H1 (cell line): ENCODE results near the gene CDT1. TPM values are rescaled to one million over a fixed set of nuclear protein-coding genes. Genes with fewer than 3 reads are reported as not detected.

Source experiments
- CTCF ChIA-PET: fragments of 300-600 bp; sonication (Branson Sonifier 250); formaldehyde crosslinking; loops from one replicate; lab custom pipeline; 2021; ENCODE audit not compliant: partially characterized antibody; lab: Charles Lee
- POLR2A ChIA-PET: fragments of 300-600 bp; sonication (Branson Sonifier 250); formaldehyde crosslinking; loops from one replicate; lab custom pipeline; 2021; ENCODE audit warnings: inconsistent platforms; ENCODE audit not compliant: partially characterized antibody; lab: Charles Lee
- DNase-seq, 2 experiments: peaks; one replicate each; pipeline versions ENCODE4 v3.0.0 to v3.0.0-alpha.2; 2010 to 2022; ENCODE audit warnings: low spot score in 2 of 2, low read depth in 1 of 2, mixed read lengths in 1 of 2
- FAIRE-seq: peaks from 2 replicates; lab custom pipeline; 2011; peaks lifted over from hg19 to GRCh38; lab: Jason Lieb, UNC
- H2AFZ ChIP-seq: 2 replicates; pipeline ENCODE4 v1.8.1; 2012; ENCODE audit warnings: low read length, inconsistent platforms
- H2AK5ac ChIP-seq: 2 replicates; pipeline ENCODE4 v1.6.1; 2013; ENCODE audit warnings: low read depth, low read length
- H2BK120ac ChIP-seq: replicated peaks from 2 replicates; pipeline ENCODE3; 2013; ENCODE audit warnings: low read depth, low read length, inconsistent platforms
- H2BK12ac ChIP-seq: 2 replicates; pipeline ENCODE4 v1.6.1; 2013; ENCODE audit warnings: low read depth, low read length
- H2BK15ac ChIP-seq: 2 replicates; pipeline ENCODE4 v1.6.1; 2013; ENCODE audit warnings: low read length
- H2BK20ac ChIP-seq: 2 replicates; pipeline ENCODE4 v1.6.1; 2013; ENCODE audit warnings: low read length
- H2BK5ac ChIP-seq: 2 replicates; pipeline ENCODE4 v1.6.1; 2013; ENCODE audit warnings: low read depth, low read length
- H3K14ac ChIP-seq: 2 replicates; pipeline ENCODE4 v1.6.1; 2013; ENCODE audit warnings: inconsistent platforms; ENCODE audit not compliant: insufficient read length
- H3K18ac ChIP-seq: 2 replicates; pipeline ENCODE4 v1.6.1; 2013; ENCODE audit warnings: low read length; ENCODE audit errors: extremely low read depth
- H3K23ac ChIP-seq: 2 replicates; pipeline ENCODE4 v1.6.1; 2013; ENCODE audit warnings: inconsistent platforms; ENCODE audit not compliant: insufficient read length
- H3K23me2 ChIP-seq: 2 replicates; pipeline ENCODE4 v1.6.1; 2013; ENCODE audit warnings: low read depth, low read length
- H3K27ac ChIP-seq: 2 replicates; pipeline ENCODE4 v1.6.1; 2011; ENCODE audit warnings: low read depth, low read length, inconsistent platforms
- H3K27me3 ChIP-seq, 4 experiments: replicated peaks in 1 of 4; 1 replicate in 1 of 4; 2 replicates in 3 of 4; pipeline versions ENCODE4 v1.6.1 to v1.8.1; 2011 to 2013; ENCODE audit warnings: low read length in 3 of 4, mild to moderate bottlenecking in 3 of 4, inconsistent platforms in 2 of 4, mixed read lengths in 2 of 4, moderate library complexity in 1 of 4; ENCODE audit not compliant: control insufficient read depth in 3 of 4, insufficient read depth in 3 of 4; ENCODE audit errors: extremely low read depth in 1 of 4
- H3K36me3 ChIP-seq, 4 experiments: 2 replicates each; pipeline versions ENCODE4 v1.6.1 to v1.8.1; 2011 to 2013; ENCODE audit warnings: mild to moderate bottlenecking in 4 of 4, low read length in 3 of 4, moderate library complexity in 2 of 4, control low read depth in 1 of 4, inconsistent platforms in 1 of 4; ENCODE audit not compliant: insufficient read depth in 4 of 4, control insufficient read depth in 2 of 4
- H3K4ac ChIP-seq: replicated peaks from 2 replicates; pipeline ENCODE3; 2013; ENCODE audit warnings: low read length, low read depth, mixed read lengths, inconsistent platforms; ENCODE audit not compliant: insufficient read length
- H3K4me1 ChIP-seq, 4 experiments: replicated peaks in 1 of 4; 1 replicate in 1 of 4; 2 replicates in 3 of 4; pipeline versions ENCODE4 v1.6.1 to v1.8.1; 2011 to 2013; ENCODE audit warnings: low read length in 3 of 4, inconsistent platforms in 2 of 4, mixed read lengths in 1 of 4; ENCODE audit not compliant: insufficient read depth in 4 of 4, control insufficient read depth in 3 of 4
- H3K4me2 ChIP-seq, 2 experiments: 2 replicates each; pipeline versions ENCODE4 v1.6.1 to v1.8.1; 2011 to 2013; ENCODE audit warnings: low read depth in 2 of 2, low read length in 2 of 2, control low read depth in 1 of 2, inconsistent platforms in 1 of 2, mild to moderate bottlenecking in 1 of 2; ENCODE audit not compliant: insufficient read depth in 1 of 2
- H3K4me3 ChIP-seq, 4 experiments: fragments of 200-600, 300-600 bp in 1 of 4; sonication (generic), shearing (Covaris generic), sonication (Bioruptor Twin) in 1 of 4; 2 replicates each; pipeline versions ENCODE4 v1.5.1 to v1.8.1; 2011 to 2016; ENCODE audit warnings: low read length in 4 of 4, low read depth in 3 of 4, control low read depth in 2 of 4, inconsistent platforms in 2 of 4, mild to moderate bottlenecking in 2 of 4, mixed read lengths in 1 of 4, moderate library complexity in 1 of 4; ENCODE audit not compliant: insufficient read depth in 2 of 4; ENCODE audit errors: extremely low read depth in 1 of 4
- H3K56ac ChIP-seq: replicated peaks from 2 replicates; pipeline ENCODE3; 2013; ENCODE audit warnings: low read depth, mild to moderate bottlenecking, mixed read lengths, low read length, inconsistent platforms; ENCODE audit not compliant: insufficient read length
- H3K79me1 ChIP-seq: 2 replicates; pipeline ENCODE4 v1.6.1; 2013; ENCODE audit warnings: low read depth, low read length, control low read depth
- H3K79me2 ChIP-seq, 2 experiments: 2 replicates each; pipeline versions ENCODE4 v1.6.1 to v1.8.1; 2012 to 2013; ENCODE audit warnings: low read length in 2 of 2, mild to moderate bottlenecking in 2 of 2, inconsistent platforms in 1 of 2; ENCODE audit not compliant: insufficient read depth in 2 of 2, control insufficient read depth in 1 of 2
- H3K9ac ChIP-seq, 4 experiments: replicated peaks in 1 of 4; 1 replicate in 1 of 4; 2 replicates in 3 of 4; pipeline versions ENCODE4 v1.6.1 to v1.8.1; 2011 to 2013; ENCODE audit warnings: low read depth in 3 of 4, low read length in 3 of 4, control low read depth in 2 of 4, mild to moderate bottlenecking in 2 of 4, moderate library complexity in 2 of 4, inconsistent platforms in 1 of 4; ENCODE audit errors: extremely low read depth in 1 of 4
- H3K9me3 ChIP-seq, 2 experiments: 2 replicates each; pipeline versions ENCODE4 v1.6.1 to v1.8.1; 2012 to 2013; ENCODE audit warnings: mild to moderate bottlenecking in 2 of 2, moderate library complexity in 2 of 2, control low read depth in 1 of 2, inconsistent platforms in 1 of 2, low read depth in 1 of 2, low read length in 1 of 2, mixed read lengths in 1 of 2; ENCODE audit not compliant: insufficient read depth in 2 of 2
- H4K20me1 ChIP-seq, 2 experiments: replicated peaks in 1 of 2; 2 replicates each; pipeline versions ENCODE3 to v1.8.1; 2011 to 2013; ENCODE audit warnings: inconsistent platforms in 2 of 2, low read length in 2 of 2, mild to moderate bottlenecking in 1 of 2; ENCODE audit not compliant: insufficient read depth in 2 of 2, control insufficient read depth in 1 of 2
- H4K5ac ChIP-seq: 2 replicates; pipeline ENCODE4 v1.6.1; 2013; ENCODE audit warnings: low read length, low read depth, mixed read lengths, inconsistent platforms; ENCODE audit not compliant: insufficient read length
- H4K8ac ChIP-seq: 2 replicates; pipeline ENCODE4 v1.8.0; 2013; ENCODE audit warnings: mild to moderate bottlenecking, moderate library complexity, low read length, inconsistent platforms; ENCODE audit not compliant: insufficient read depth; ENCODE audit errors: extremely low read depth
- H4K91ac ChIP-seq: replicated peaks from 2 replicates; pipeline ENCODE3; 2013; ENCODE audit warnings: low read length, mixed read lengths, inconsistent platforms; ENCODE audit not compliant: insufficient read length
- CHD2 ChIP-seq: IDR thresholded peaks from 2 replicates; pipeline ENCODE4 v1.6.1; 2012; ENCODE audit warnings: low read length, improper control_type of control experiment
- GABPA ChIP-seq: IDR thresholded peaks from 2 replicates; pipeline ENCODE4 v1.6.1; 2011; ENCODE audit warnings: mild to moderate bottlenecking, low read length, moderate library complexity, borderline replicate concordance; ENCODE audit not compliant: insufficient read depth
- GTF2F1 ChIP-seq: IDR thresholded peaks from 2 replicates; pipeline ENCODE4 v1.6.1; 2012; ENCODE audit warnings: low read depth, low read length, improper control_type of control experiment, borderline replicate concordance
- JUN ChIP-seq: IDR thresholded peaks from 2 replicates; pipeline ENCODE4 v1.6.1; 2011; ENCODE audit warnings: low read depth, mild to moderate bottlenecking, improper control_type of control experiment, low read length
- KDM5A ChIP-seq: fragments of 200-600 bp; IDR thresholded peaks from 2 replicates; pipeline ENCODE4 v1.7.1; 2012; ENCODE audit warnings: mild to moderate bottlenecking, low read length, inconsistent platforms, mixed read lengths
- NANOG ChIP-seq: IDR thresholded peaks from 2 replicates; pipeline ENCODE4 v1.6.1; 2011; ENCODE audit warnings: low read length, low read depth, mild to moderate bottlenecking, inconsistent platforms; ENCODE audit not compliant: insufficient read depth, poor library complexity, severe bottlenecking
- PHF8 ChIP-seq: fragments of 200-600 bp; sonication (generic); conservative IDR thresholded peaks from 2 replicates; pipeline ENCODE4 v1.7.1; 2012; ENCODE audit warnings: low read depth, mild to moderate bottlenecking, inconsistent platforms, low read length, moderate library complexity
- RAD21 ChIP-seq, 2 experiments: IDR thresholded peaks in 1 of 2; conservative IDR thresholded peaks in 1 of 2; 2 replicates each; pipeline ENCODE4 v1.6.1; 2011; ENCODE audit warnings: low read depth in 2 of 2, low read length in 2 of 2, improper control_type of control experiment in 1 of 2, inconsistent platforms in 1 of 2, mild to moderate bottlenecking in 1 of 2, moderate library complexity in 1 of 2
- RXRA ChIP-seq: IDR thresholded peaks from 2 replicates; pipeline ENCODE4 v1.6.1; 2011; ENCODE audit warnings: low read depth, mild to moderate bottlenecking, low read length, moderate library complexity; ENCODE audit not compliant: insufficient read depth
- SIN3A ChIP-seq, 2 experiments: IDR thresholded peaks in 1 of 2; conservative IDR thresholded peaks in 1 of 2; 2 replicates each; pipeline ENCODE4 v1.6.1; 2011 to 2012; ENCODE audit warnings: low read length in 2 of 2, improper control_type of control experiment in 1 of 2, low read depth in 1 of 2, mild to moderate bottlenecking in 1 of 2
- WGBS, 2 experiments: shearing (Covaris generic) in 1 of 2; methylation state at CpG; one replicate each; pipeline versions ENCODE4 v1.1.6 to v1.1.7; 2013 to 2015; ENCODE audit warnings: low lambda C conversion rate in 2 of 2, mixed read lengths in 2 of 2, inconsistent platforms in 1 of 2, low coverage in 1 of 2, missing lambda C conversion rate in 1 of 2; ENCODE audit not compliant: insufficient replicate concordance in 2 of 2, insufficient coverage in 1 of 2, insufficient read length in 1 of 2; ENCODE audit errors: extremely low coverage in 1 of 2, missing lambda C conversion rate in 1 of 2; 5-methylcytosine and 5-hydroxymethylcytosine counted together
- polyA plus RNA-seq, 7 experiments: library from polyadenylated mRNA; depleted of rRNA in 3 of 7; stranded (reverse) in 5 of 7; unstranded in 2 of 7; fragments of >200 nt in 5 of 7; fragments of 200-250 nt in 2 of 7; gene quantifications; 1 replicate in 5 of 7; 2 replicates in 1 of 7; 4 replicates in 1 of 7; pipeline versions ENCODE4 v1.2.1 to v1.2.3, GENCODE V29; 2011 to 2013; ENCODE audit warnings: missing spikeins in 2 of 7, mixed read lengths in 2 of 7
- total RNA-seq: library from RNA; stranded (reverse); fragmentation: NEBNext Ultra II Directional; extraction: Animal tissue kit (Norgen Biotek cat#: 25700); gene quantifications from 2 replicates; pipeline ENCODE4 v1.2.1, GENCODE V29; 2021
- TF ChIP-seq, protein P1 (sequence below): IDR thresholded peaks from 2 replicates; pipeline ENCODE4 v1.6.1; 2011; ENCODE audit warnings: low read depth, mild to moderate bottlenecking, low read length; ENCODE audit not compliant: insufficient read depth

The CDT1 gene
- total and polyA plus RNA-seq, 2 of the 8 experiments (the other 6 are each of a cell fraction or from before 2014, with no cell fraction given): 76.7 to 95.4 TPM

DNA sequence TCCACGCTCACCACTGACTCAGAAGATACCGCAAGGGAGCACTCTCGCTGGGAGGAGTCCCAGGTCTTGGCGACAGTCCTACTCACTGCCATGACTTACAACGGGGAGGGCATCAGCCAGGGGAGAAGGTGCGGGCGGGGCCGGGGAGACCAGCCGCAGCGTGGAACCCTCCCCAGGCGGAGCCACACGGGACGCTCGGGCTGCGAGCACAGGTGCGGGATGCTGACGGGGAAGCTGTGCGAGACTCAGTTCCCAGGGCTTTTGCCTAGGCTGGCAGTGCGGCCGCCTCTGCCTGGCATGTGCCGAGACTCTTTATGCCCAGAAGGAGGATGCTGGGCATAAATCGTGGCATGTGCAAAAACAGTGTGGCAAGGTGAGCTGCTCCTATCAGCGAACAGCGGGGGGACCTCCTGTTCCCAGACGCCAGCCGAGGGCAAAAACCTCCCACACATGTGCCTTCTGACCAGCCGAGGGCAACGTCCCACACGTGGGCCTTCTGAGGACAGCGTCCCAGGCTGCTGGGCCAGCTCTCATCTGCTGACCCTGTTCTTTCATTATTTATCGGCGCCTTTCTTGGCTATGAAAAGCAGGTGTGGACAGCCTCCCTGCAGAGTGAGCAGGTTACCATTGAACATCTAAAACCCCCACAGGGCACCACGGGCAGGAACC lies 47.1 kb downstream of the CDT1 start:
- FAIRE-seq: no peak
- ChIA-PET POLR2A (interaction anchor here (0.6 to 0.7 kb wide), 2 partner anchors 30 to 42 kb away, joined by 3 read pairs; no protein-coding TSS in a partner anchor), CTCF (interaction anchor here (1.1 to 1.3 kb wide), 3 partner anchors 12 to 323 kb away, joined by 3 read pairs; no protein-coding TSS in a partner anchor)
- TF ChIP-seq KDM5A (no peak), CHD2 (no peak), RAD21 (IDR thresholded peaks at IDR 0.05 in 1 of 2, conservative IDR thresholded peaks at IDR 0.05 in 1 of 2; ENCODE audit: low read depth in 2 of 2, low read length in 2 of 2) (no peak), JUN (no peak), NANOG (no peak), GABPA (no peak), RXRA (no peak), SIN3A (conservative IDR thresholded peaks at IDR 0.05 in 1 of 2, IDR thresholded peaks at IDR 0.05 in 1 of 2; ENCODE audit: low read depth in 1 of 2, low read length in 2 of 2) (no peak), PHF8 (no peak), GTF2F1 (no peak)
- TF ChIP-seq, protein P1, sequence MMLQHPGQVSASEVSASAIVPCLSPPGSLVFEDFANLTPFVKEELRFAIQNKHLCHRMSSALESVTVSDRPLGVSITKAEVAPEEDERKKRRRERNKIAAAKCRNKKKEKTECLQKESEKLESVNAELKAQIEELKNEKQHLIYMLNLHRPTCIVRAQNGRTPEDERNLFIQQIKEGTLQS: no peak

More for the DNA sequence above, 47.1 kb downstream of the CDT1 start:
- H3K4ac ChIP-seq: no peak overlapping the region
- 93% methylated on average over 32 of the region's 33 CpGs; no CpG with 5 or more reads in 1 of the 2 experiments for WGBS, 2 experiments
- H2BK12ac ChIP-seq: no peak overlapping the region
- H4K20me1 ChIP-seq: peaks cover 0 to 10% of the 10 kb centered on the region in 2 experiments
- peaks cover 0 to 2% (median 0%) of the 10 kb centered on the region in 4 experiments; a peak in 1 of 8 replicates for H3K36me3 ChIP-seq
- H3K79me2 ChIP-seq: no peaks in the 10 kb centered on the region
- no peak overlapping the region for H2BK5ac ChIP-seq
- H3K4me3 ChIP-seq: no peak overlapping the region
- no peaks in the 10 kb centered on the region for H3K27me3 ChIP-seq
- no peak overlapping the region for H3K56ac ChIP-seq
- DNase-seq: no peak
- H3K79me1 ChIP-seq: no peaks in the 10 kb centered on the region; the same call in 1 of the 2 replicates
- H3K23ac ChIP-seq: no peak overlapping the region
- H4K5ac ChIP-seq: no peak overlapping the region
- H3K9ac ChIP-seq: no peak overlapping the region
- no peak overlapping the region for H3K4me2 ChIP-seq
- H3K14ac ChIP-seq: no peak overlapping the region
- no peak overlapping the region for H2BK15ac ChIP-seq
- H3K18ac ChIP-seq: no peak overlapping the region
- H2AFZ ChIP-seq: no peak overlapping the region
- H3K27ac ChIP-seq: no peak overlapping the region
- H3K9me3 ChIP-seq: peaks cover 0 to 5% of the 10 kb centered on the region in 2 experiments; a peak in 1 of 4 replicates
- H3K23me2 ChIP-seq: peaks cover under 1% of the 10 kb centered on the region; the same call in 1 of the 2 replicates
- no peak overlapping the region for H2BK20ac ChIP-seq
- H2AK5ac ChIP-seq: no peak overlapping the region
- no peak overlapping the region for H4K91ac ChIP-seq
- no peak overlapping the region for H4K8ac ChIP-seq
- no peak overlapping the region for H2BK120ac ChIP-seq
- peaks cover 0 to 1% (median under 1%) of the 10 kb centered on the region in 4 experiments; a peak in 5 of 7 replicates for H3K4me1 ChIP-seq
